ENCODE results near the gene BHLHE23. TPM values are rescaled to one million over a fixed set of nuclear protein-coding genes. Genes with fewer than 3 reads are reported as not detected.

The BHLHE23 gene
- total RNA-seq, 1 donor from 2014 or later, result not detected

DNA sequence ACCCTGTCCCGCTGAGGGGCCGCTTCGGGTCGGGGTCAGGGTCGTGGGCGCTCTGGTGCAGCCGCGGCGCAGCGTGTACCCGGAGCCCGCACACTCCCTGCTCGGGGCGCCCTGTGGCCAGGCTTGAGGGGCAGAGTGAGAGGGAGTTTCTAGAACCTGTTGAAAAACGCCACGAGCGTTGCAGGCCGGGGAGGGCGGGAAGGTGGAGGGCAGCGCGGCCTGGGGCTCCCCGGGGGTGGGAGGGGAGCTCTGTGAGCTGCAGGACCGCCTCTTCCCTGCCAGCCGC is 539 bp upstream of the BHLHE23 start:
- H3K4me1 Mint-ChIP-seq, result peaks cover 7% of the 10 kb centered on the region
- peaks cover 88% of the 10 kb centered on the region for H3K27me3 Mint-ChIP-seq (ENCODE audit: low read depth)
- H3K4me3 Mint-ChIP-seq, result no peak overlapping the region
- no peak for DNase-seq (ENCODE audit: low spot score in 2 of 2, unreplicated experiment in 2 of 2)
- TF ChIP-seq, protein P1, sequence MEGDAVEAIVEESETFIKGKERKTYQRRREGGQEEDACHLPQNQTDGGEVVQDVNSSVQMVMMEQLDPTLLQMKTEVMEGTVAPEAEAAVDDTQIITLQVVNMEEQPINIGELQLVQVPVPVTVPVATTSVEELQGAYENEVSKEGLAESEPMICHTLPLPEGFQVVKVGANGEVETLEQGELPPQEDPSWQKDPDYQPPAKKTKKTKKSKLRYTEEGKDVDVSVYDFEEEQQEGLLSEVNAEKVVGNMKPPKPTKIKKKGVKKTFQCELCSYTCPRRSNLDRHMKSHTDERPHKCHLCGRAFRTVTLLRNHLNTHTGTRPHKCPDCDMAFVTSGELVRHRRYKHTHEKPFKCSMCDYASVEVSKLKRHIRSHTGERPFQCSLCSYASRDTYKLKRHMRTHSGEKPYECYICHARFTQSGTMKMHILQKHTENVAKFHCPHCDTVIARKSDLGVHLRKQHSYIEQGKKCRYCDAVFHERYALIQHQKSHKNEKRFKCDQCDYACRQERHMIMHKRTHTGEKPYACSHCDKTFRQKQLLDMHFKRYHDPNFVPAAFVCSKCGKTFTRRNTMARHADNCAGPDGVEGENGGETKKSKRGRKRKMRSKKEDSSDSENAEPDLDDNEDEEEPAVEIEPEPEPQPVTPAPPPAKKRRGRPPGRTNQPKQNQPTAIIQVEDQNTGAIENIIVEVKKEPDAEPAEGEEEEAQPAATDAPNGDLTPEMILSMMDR (IDR thresholded peaks at IDR 0.05; ENCODE audit: unreplicated experiment), result no peak
- no peaks in the 10 kb centered on the region for H3K36me3 Mint-ChIP-seq
- no peak overlapping the region for H3K27ac Mint-ChIP-seq
- H3K9me3 Mint-ChIP-seq, result no peaks in the 10 kb centered on the region

GRCh38 chr20:63005862-63006539 is 763 bp downstream of the BHLHE23 start:
- DNase-seq (ENCODE audit: low spot score in 2 of 2, unreplicated experiment in 2 of 2), result no peak
- Mint-ChIP-seq H3K4me1 (peaks cover 7% of the 10 kb centered on the region), H3K27me3 (ENCODE audit: low read depth) (peaks cover 88% of the 10 kb centered on the region), H3K9me3 (no peaks in the 10 kb centered on the region), H3K36me3 (no peaks in the 10 kb centered on the region), H3K4me3 (no peak overlapping the region), H3K27ac (no peak overlapping the region)
- TF ChIP-seq, protein P1 (IDR thresholded peaks at IDR 0.05; ENCODE audit: unreplicated experiment), result no peak

- Mint-ChIP-seq H3K36me3 (no peaks in the 10 kb centered on the region), H3K27ac (no peak overlapping the region), H3K4me3 (no peak overlapping the region), H3K4me1 (peaks cover 7% of the 10 kb centered on the region), H3K27me3 (ENCODE audit: low read depth) (peaks cover 90% of the 10 kb centered on the region), H3K9me3 (no peaks in the 10 kb centered on the region)
- DNase-seq (ENCODE audit: low spot score in 2 of 2, unreplicated experiment in 2 of 2), result no peak
- TF ChIP-seq, protein P1 (IDR thresholded peaks at IDR 0.05; ENCODE audit: unreplicated experiment), result no peak
These were observed 1.4 kb downstream of the BHLHE23 start for GRCh38 chr20:63005365-63005861.

DNA sequence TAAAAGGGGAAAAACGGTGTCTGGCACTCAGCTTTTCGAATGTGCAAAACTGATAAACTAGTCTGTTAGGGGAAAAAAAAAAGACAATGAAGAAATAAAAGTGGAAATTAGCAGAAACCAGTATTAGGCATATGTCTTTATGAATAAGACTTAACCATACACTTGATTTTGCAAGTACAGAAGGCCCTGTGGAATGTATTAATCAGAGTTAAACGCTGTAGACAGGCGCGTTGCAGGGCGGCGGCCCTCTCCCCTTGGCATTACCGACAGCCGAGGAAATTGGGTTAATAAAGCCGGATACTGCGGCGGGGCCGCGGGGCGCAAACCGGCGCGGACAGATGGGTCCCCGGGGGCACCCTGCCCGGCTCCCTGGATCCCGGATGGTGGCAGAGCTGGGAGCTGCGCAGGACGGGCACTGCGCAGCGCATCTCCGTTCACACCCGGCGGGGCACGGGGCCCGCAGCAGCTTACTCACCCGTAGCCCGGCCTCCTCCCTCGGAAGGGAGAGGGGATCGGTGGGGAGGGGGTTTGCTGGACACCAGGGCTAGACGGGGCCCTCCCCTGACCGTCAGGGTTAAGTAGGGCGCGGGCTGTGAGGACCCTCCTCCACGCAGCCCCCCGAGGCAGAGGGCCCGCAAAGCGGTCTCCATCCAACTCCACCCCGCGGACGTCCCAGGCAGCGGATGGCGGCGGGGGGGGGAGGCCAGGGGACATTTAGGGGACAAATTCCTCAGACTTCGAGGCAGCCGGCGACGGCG is 2.0 kb downstream of the BHLHE23 start:
- H3K4me1 Mint-ChIP-seq, result peaks cover 7% of the 10 kb centered on the region
- no peak overlapping the region for H3K27ac Mint-ChIP-seq
- H3K9me3 Mint-ChIP-seq, result no peaks in the 10 kb centered on the region
- peaks cover 90% of the 10 kb centered on the region for H3K27me3 Mint-ChIP-seq (ENCODE audit: low read depth)
- no peak for DNase-seq (ENCODE audit: low spot score in 2 of 2, unreplicated experiment in 2 of 2)
- no peak overlapping the region for H3K4me3 Mint-ChIP-seq
- TF ChIP-seq, protein P1 (IDR thresholded peaks at IDR 0.05; ENCODE audit: unreplicated experiment), result no peak
- H3K36me3 Mint-ChIP-seq, result no peaks in the 10 kb centered on the region

GRCh38 chr20:63003546-63003945 is 3.2 kb downstream of the BHLHE23 start:
- H3K4me3 Mint-ChIP-seq, result no peak overlapping the region
- no peak for DNase-seq (ENCODE audit: low spot score in 2 of 2, unreplicated experiment in 2 of 2)

More at GRCh38 chr20:63003546-63003945, 3.2 kb downstream of the BHLHE23 start:
- H3K4me1 Mint-ChIP-seq, result peaks cover 1% of the 10 kb centered on the region
- H3K27me3 Mint-ChIP-seq (ENCODE audit: low read depth), result peaks cover 94% of the 10 kb centered on the region
- no peaks in the 10 kb centered on the region for H3K36me3 Mint-ChIP-seq
- TF ChIP-seq, protein P1 (IDR thresholded peaks at IDR 0.05; ENCODE audit: unreplicated experiment), result no peak
- no peaks in the 10 kb centered on the region for H3K9me3 Mint-ChIP-seq
- H3K27ac Mint-ChIP-seq, result no peak overlapping the region
